ENCODE measurements around the gene PTH2. TPM values are rescaled to one million over a fixed set of nuclear protein-coding genes. Genes with fewer than 3 reads are reported as not detected.
"Not testable (repeated sequence)": the region's sequence is repeated elsewhere in the genome, so short reads cannot be mapped to it uniquely, and the experiment has no call there.

PTH2 gene
- total RNA-seq, 1 donor from 2014 or later = not detected

DNA sequence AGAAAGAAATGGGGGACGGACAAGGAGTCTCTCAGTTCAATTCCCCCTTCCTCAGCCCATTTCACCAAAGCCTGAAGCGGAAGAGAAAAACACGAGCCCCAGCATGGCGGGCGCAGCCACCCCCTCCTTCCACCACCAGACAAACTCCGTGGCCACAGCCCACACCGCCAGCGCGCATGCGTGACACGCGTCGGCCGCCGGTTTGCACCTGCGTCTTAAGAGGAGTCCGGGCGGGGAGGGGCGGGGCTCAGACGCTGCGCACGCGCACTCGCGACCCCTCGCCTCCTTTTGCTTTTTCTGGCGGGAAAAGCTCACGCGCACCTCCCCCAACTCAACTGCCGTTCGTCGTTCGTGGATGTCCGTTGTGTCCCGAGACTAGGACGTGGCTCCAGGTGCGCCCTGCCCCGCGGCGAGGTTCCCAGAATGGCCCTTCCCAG lies 35.3 kb downstream of the PTH2 start, which contains the start of gene KASH5:
KASH5 (plus strand) TSS at position 314 of the 437 bp plus-strand sequence. CDS start 2,635 bp downstream, outside the sequence.
- Mint-ChIP-seq H3K4me1 (peaks cover 9% of the 10 kb centered on the region), H3K27ac (peak within 1 kb of the TSS; percentile 67), H3K36me3 (ENCODE audit: low read depth) (peaks cover 2% of the 10 kb centered on the region), H3K4me3 (peak within 1 kb of the TSS; percentile 53), H3K27me3 (peaks cover 9% of the 10 kb centered on the region), H3K9me3 (peaks cover 4% of the 10 kb centered on the region)
- DNase-seq = peak; percentile 90
- intact Hi-C loops (cut with micrococcal nuclease) = no loop called here

DNA sequence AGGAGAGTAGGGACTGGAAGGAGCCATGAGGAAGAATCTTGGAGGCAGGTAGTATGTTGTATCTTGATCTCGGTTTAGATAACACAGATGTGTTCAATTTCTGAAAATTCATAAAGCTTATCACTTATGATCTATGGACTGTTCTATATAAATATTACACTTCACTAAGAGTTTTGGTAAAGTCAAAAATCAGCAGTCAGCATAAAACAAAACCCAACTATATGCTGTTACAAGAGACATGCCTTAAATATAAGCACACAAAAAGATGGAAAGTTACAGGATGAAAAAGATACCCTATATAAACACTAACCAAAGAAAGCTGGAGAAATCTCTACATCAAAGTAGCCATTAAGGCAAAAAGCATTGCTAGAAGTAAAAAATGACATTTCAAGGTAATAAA lies 39.6 kb downstream of the PTH2 start:
- Mint-ChIP-seq H3K36me3 (ENCODE audit: low read depth) (no peaks in the 10 kb centered on the region), H3K27me3 (peaks cover 17% of the 10 kb centered on the region), H3K4me1 (no peaks in the 10 kb centered on the region), H3K4me3 (no peak overlapping the region), H3K9me3 (peaks cover 10% of the 10 kb centered on the region), H3K27ac (no peak overlapping the region)
- DNase-seq = no peak
- intact Hi-C loops (cut with micrococcal nuclease) = no loop called here

DNA sequence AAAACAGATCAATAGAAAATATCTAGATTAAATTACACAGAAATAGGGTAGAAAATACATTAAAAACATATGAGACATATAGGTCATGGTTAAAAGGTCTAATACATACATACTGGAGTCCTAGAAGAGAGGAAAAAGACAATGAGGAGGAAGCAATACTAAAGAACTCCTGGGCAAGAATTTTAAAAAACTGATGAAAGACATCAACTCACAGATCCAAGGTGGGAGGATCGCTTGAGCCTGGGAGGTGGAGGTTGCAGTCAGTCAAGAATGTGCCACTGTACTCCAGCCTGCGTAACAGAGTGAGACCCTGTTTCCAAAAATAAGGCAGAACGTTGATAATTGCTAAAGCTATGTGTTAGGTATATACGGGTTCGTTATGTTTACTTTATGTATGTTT lies 40.6 kb downstream of the PTH2 start:
- no peak for DNase-seq
- no peaks in the 10 kb centered on the region for H3K4me1 Mint-ChIP-seq
- intact Hi-C loops (cut with micrococcal nuclease) = no loop called here
- H3K36me3 Mint-ChIP-seq (ENCODE audit: low read depth) = no peaks in the 10 kb centered on the region
- no peak overlapping the region for H3K4me3 Mint-ChIP-seq
- peaks cover 19% of the 10 kb centered on the region for H3K27me3 Mint-ChIP-seq
- H3K9me3 Mint-ChIP-seq = peaks cover 10% of the 10 kb centered on the region
- H3K27ac Mint-ChIP-seq = no peak overlapping the region

DNA sequence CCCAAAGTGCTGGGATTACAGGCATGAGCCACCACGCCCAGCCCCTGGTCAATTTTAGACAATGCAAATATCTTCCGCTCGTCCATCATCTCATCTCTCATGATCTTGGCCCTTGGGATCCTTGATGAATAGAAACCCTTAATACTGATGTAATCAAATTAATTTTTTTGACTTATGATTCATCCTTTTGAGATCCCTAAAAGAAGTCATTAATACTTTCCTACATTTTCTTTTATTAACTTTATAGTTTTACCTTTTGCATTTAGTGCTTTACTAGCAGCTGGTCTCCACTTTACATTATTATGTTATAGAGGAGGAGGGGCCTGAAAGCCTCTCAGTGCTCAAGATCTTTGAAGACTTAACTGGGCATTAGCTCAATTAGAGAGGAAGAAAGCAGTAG lies 42.9 kb downstream of the PTH2 start:
- intact Hi-C loops (cut with micrococcal nuclease) = no loop called here
- DNase-seq = no peak
- H3K27ac Mint-ChIP-seq = no peak overlapping the region
- H3K4me3 Mint-ChIP-seq = no peak overlapping the region
- H3K27me3 Mint-ChIP-seq = peaks cover 17% of the 10 kb centered on the region
- peaks cover 10% of the 10 kb centered on the region for H3K9me3 Mint-ChIP-seq
- no peaks in the 10 kb centered on the region for H3K36me3 Mint-ChIP-seq (ENCODE audit: low read depth)
- no peaks in the 10 kb centered on the region for H3K4me1 Mint-ChIP-seq

DNA sequence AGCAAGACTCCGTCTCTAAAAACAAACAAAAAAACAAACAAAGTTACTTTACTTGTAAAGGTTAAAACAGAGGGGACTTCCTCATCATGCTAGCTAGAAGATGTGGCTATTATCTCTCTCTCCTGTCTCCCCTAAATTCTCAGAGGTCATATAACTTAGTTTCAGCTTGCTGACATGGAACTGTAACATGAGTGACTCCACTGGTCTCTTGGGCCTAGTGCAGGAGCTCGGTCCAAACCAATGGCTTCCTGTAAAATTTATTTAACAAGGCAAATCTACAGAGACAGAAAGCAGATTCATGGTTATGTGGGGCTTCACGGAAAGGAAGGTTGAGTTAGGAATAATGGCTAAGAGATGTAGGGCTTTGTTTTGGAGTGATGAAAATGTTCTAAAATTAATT lies 44.7 kb downstream of the PTH2 start:
- H3K4me3 Mint-ChIP-seq = no peak overlapping the region
- no peaks in the 10 kb centered on the region for H3K36me3 Mint-ChIP-seq (ENCODE audit: low read depth)
- H3K27ac Mint-ChIP-seq = no peak overlapping the region
- DNase-seq = no peak
- H3K4me1 Mint-ChIP-seq = no peaks in the 10 kb centered on the region
- intact Hi-C loops (cut with micrococcal nuclease) = no loop called here
- H3K9me3 Mint-ChIP-seq = peaks cover 7% of the 10 kb centered on the region
- peaks cover 14% of the 10 kb centered on the region for H3K27me3 Mint-ChIP-seq

DNA sequence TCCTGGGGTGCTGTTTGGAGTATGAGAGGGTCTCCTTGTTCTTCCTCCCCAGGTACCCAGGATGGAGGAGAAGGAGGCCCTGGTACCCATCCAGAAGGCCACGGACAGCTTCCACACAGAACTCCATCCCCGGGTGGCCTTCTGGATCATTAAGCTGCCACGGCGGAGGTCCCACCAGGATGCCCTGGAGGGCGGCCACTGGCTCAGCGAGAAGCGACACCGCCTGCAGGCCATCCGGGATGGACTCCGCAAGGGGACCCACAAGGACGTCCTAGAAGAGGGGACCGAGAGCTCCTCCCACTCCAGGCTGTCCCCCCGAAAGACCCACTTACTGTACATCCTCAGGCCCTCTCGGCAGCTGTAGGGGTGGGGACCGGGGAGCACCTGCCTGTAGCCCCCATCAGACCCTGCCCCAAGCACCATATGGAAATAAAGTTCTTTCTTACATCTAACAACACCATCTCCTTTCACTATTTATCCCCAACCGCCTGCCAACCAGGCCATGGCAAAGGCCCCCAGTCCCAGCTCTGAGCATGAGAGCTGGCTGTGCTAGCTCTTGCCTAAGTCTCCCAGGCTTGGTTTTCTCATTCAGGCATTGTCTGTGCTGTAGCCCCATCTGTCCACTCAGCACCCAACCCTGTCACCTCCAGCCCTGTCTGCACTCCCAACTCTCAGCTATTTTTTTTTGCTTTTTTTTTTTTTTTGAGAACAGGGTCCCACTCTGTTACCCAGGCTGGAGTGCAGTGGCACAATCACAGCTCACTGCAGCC lies 48.4 kb downstream of the PTH2 start:
- no peak for DNase-seq
- H3K9me3 Mint-ChIP-seq = peaks cover 3% of the 10 kb centered on the region
- no peak overlapping the region for H3K4me3 Mint-ChIP-seq
- intact Hi-C loops (cut with micrococcal nuclease) = no loop called here
- peaks cover 4% of the 10 kb centered on the region for H3K27me3 Mint-ChIP-seq
- no peaks in the 10 kb centered on the region for H3K36me3 Mint-ChIP-seq (ENCODE audit: low read depth)
- H3K27ac Mint-ChIP-seq = no peak overlapping the region
- no peaks in the 10 kb centered on the region for H3K4me1 Mint-ChIP-seq

DNA sequence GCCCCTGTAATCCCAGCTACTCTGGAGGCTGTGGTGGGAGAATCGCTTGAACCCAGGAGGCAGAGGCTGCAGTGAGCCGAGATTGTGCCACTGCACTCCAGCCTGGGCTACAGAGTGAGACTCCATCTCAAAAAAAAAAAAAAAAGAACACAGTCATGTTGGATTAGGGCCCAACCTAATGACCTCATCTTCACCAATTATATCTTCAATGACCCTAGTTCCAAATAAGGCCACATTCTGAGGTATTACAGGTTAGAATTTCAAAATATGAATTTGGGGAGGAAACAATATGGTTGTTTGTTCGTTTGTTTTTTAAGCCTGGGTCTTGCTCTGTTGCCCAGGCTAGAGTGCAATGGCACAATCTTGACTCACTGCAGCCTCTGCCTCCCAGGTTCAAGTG lies 50.1 kb downstream of the PTH2 start:
- H3K36me3 Mint-ChIP-seq (ENCODE audit: low read depth); H3K4me1 Mint-ChIP-seq; intact Hi-C loops (cut with micrococcal nuclease); H3K9me3 Mint-ChIP-seq; H3K27me3 Mint-ChIP-seq; DNase-seq; H3K4me3 Mint-ChIP-seq; H3K27ac Mint-ChIP-seq: not testable (repeated sequence)

Other genes starting within 250 kb of the PTH2 start
- 0.69 and 1.3 TPM in 2 replicates for gene SLC6A16, start 98.2 kb downstream of the PTH2 start, total RNA-seq
- gene CD37, start 88.0 kb downstream of the PTH2 start, total RNA-seq = 131 and 134 TPM in 2 replicates
- gene TEAD2, start 61.0 kb downstream of the PTH2 start, total RNA-seq = not detected in 2 replicates
- gene DKKL1, start 59.6 kb downstream of the PTH2 start, total RNA-seq = not detected in 2 replicates
- 0.24 TPM in 1 of 2 replicates, not detected in the other for gene KASH5, start 35.2 kb downstream of the PTH2 start, total RNA-seq
- not detected in 2 replicates for gene GFY, start 1.9 kb upstream of the PTH2 start, total RNA-seq
- 0.12 and 0.54 TPM in 2 replicates for gene SLC17A7, start 18.1 kb upstream of the PTH2 start, total RNA-seq
- gene PIH1D1, start 28.4 kb upstream of the PTH2 start, total RNA-seq = 134 and 135 TPM in 2 replicates
- 27.2 and 28.4 TPM in 2 replicates for gene ALDH16A1, start 29.8 kb upstream of the PTH2 start, total RNA-seq
- gene FLT3LG, start 50.8 kb upstream of the PTH2 start, total RNA-seq = 51.8 and 57.6 TPM in 2 replicates
- 3,031 and 3,032 TPM in 2 replicates for gene RPL13A, start 64.2 kb upstream of the PTH2 start, total RNA-seq
- 2,059 and 2,078 TPM in 2 replicates for gene RPS11, start 73.0 kb upstream of the PTH2 start, total RNA-seq
- gene FCGRT, start 89.2 kb upstream of the PTH2 start, total RNA-seq = 0.99 and 1.1 TPM in 2 replicates
- 2.0 and 4.3 TPM in 2 replicates for gene RCN3, start 104.6 kb upstream of the PTH2 start, total RNA-seq
- gene NOSIP, start 157.1 kb upstream of the PTH2 start, total RNA-seq = 66.1 and 68.5 TPM in 2 replicates
- gene PRRG2, start 157.9 kb upstream of the PTH2 start, total RNA-seq = 0.56 and 1.0 TPM in 2 replicates
- gene PRR12, start 167.7 kb upstream of the PTH2 start, total RNA-seq = 31.1 and 32.7 TPM in 2 replicates
- gene RRAS, start 216.7 kb upstream of the PTH2 start, total RNA-seq = 4.1 and 5.0 TPM in 2 replicates
- gene SCAF1, start 218.8 kb upstream of the PTH2 start, total RNA-seq = 75.0 and 84.9 TPM in 2 replicates
- gene IRF3, start 242.4 kb upstream of the PTH2 start, total RNA-seq = 146 and 151 TPM in 2 replicates
- gene BCL2L12, start 242.5 kb upstream of the PTH2 start, total RNA-seq = 69.3 and 72.0 TPM in 2 replicates

Data from activated CD4-positive, alpha-beta T cell treated with anti-CD3 and anti-CD28 coated beads, Interleukin-2, amount 10 ng/mL, durations not matched to agents 24 days and 14 days (primary cell).